HUDEP-2 (cell line): Measurements from ENCODE around the gene ULK1.
"Not testable (repeated sequence)": the region's sequence is repeated elsewhere in the genome, so short reads cannot be mapped to it uniquely, and the experiment has no call there.

ENCODE experiments used
- DNase-seq, 76 experiments: peaks; one replicate each; lab custom pipeline; 2025; ENCODE audit not compliant: unreplicated experiment in 76 of 76; lab: John Stamatoyannopoulos, UW

The ULK1 gene

GRCh38 chr12:131885543-131886057 lies 8.8 kb upstream of the ULK1 start:
- no peak for DNase-seq

GRCh38 chr12:131891722-131892121 lies 2.7 kb upstream of the ULK1 start:
- not testable (repeated sequence) for DNase-seq

- DNase-seq: no peak
These were observed 1.5 kb upstream of the ULK1 start for GRCh38 chr12:131892711-131893604.

- no peak for DNase-seq
These were observed 663 bp upstream of the ULK1 start for GRCh38 chr12:131893605-131894312.

GRCh38 chr12:131894981-131895639 lies 688 bp downstream of the ULK1 start:
- no peak for DNase-seq

GRCh38 chr12:131895640-131896079 lies 1.2 kb downstream of the ULK1 start:
- peak in 1 of 76 experiments; percentile 24 for DNase-seq

GRCh38 chr12:131896080-131896810 lies 1.8 kb downstream of the ULK1 start:
- DNase-seq: peak in 70 of 76 experiments; percentile 4 to 81 (median 62)

GRCh38 chr12:131896811-131897270 lies 2.4 kb downstream of the ULK1 start:
- DNase-seq: no peak

- DNase-seq: no peak
These were observed 2.9 kb downstream of the ULK1 start for GRCh38 chr12:131897276-131897675.

- no peak for DNase-seq
These were observed 3.5 kb downstream of the ULK1 start for GRCh38 chr12:131897875-131898274.

GRCh38 chr12:131900397-131900796 lies 6.0 kb downstream of the ULK1 start:
- DNase-seq: no peak

GRCh38 chr12:131901431-131902331 lies 7.3 kb downstream of the ULK1 start:
- DNase-seq: peak in 13 of 76 experiments; percentile 3 to 35 (median 13)

- no peak for DNase-seq
These were observed 8.2 kb downstream of the ULK1 start for GRCh38 chr12:131902332-131903241.

- no peak for DNase-seq
These were observed 9.1 kb downstream of the ULK1 start for GRCh38 chr12:131903270-131904255.

GRCh38 chr12:131904346-131904745 lies 9.9 kb downstream of the ULK1 start:
- DNase-seq: no peak

GRCh38 chr12:131905081-131905629 lies 10.7 kb downstream of the ULK1 start:
- DNase-seq: no peak

GRCh38 chr12:131905630-131906091 lies 11.2 kb downstream of the ULK1 start:
- DNase-seq: no peak
